ENCODE results near the gene THSD8.

THSD8 gene

GRCh38 chr19:12764698-12765097, 37.2 kb upstream of the THSD8 start:
- H3K4me3 ChIP-seq (replicated peaks; ENCODE audit: low read depth, low read length), result no peak overlapping the region
- no peak for TF ChIP-seq CTCF (IDR thresholded peaks at IDR 0.05; ENCODE audit: low read length, missing control alignments)
- no peak for DNase-seq (ENCODE audit: low read depth)

- TF ChIP-seq CTCF (IDR thresholded peaks at IDR 0.05; ENCODE audit: low read length, missing control alignments), result peak; percentile 69
- H3K4me3 ChIP-seq (replicated peaks; ENCODE audit: low read depth, low read length), result peak overlapping the region; percentile 60
- DNase-seq (ENCODE audit: low read depth), result peak; percentile 81
Measured at GRCh38 chr19:12766051-12766521, 35.8 kb upstream of the THSD8 start.

- DNase-seq (ENCODE audit: low read depth), result no peak
- no peak overlapping the region for H3K4me3 ChIP-seq (replicated peaks; ENCODE audit: low read depth, low read length)
- TF ChIP-seq CTCF (IDR thresholded peaks at IDR 0.05; ENCODE audit: low read length, missing control alignments), result no peak
Measured at GRCh38 chr19:12767150-12767549, 34.7 kb upstream of the THSD8 start.

- no peak for DNase-seq (ENCODE audit: low read depth)
- no peak for TF ChIP-seq CTCF (IDR thresholded peaks at IDR 0.05; ENCODE audit: low read length, missing control alignments)
- no peak overlapping the region for H3K4me3 ChIP-seq (replicated peaks; ENCODE audit: low read depth, low read length)
Measured at GRCh38 chr19:12767666-12768065, 34.2 kb upstream of the THSD8 start.

GRCh38 chr19:12769689-12770088, 32.2 kb upstream of the THSD8 start:
- H3K4me3 ChIP-seq (replicated peaks; ENCODE audit: low read depth, low read length), result no peak overlapping the region
- TF ChIP-seq CTCF (IDR thresholded peaks at IDR 0.05; ENCODE audit: low read length, missing control alignments), result no peak
- no peak for DNase-seq (ENCODE audit: low read depth)

GRCh38 chr19:12770922-12771321, 30.9 kb upstream of the THSD8 start:
- DNase-seq (ENCODE audit: low read depth), result no peak
- TF ChIP-seq CTCF (IDR thresholded peaks at IDR 0.05; ENCODE audit: low read length, missing control alignments), result no peak
- no peak overlapping the region for H3K4me3 ChIP-seq (replicated peaks; ENCODE audit: low read depth, low read length)

- DNase-seq (ENCODE audit: low read depth), result no peak
- no peak for TF ChIP-seq CTCF (IDR thresholded peaks at IDR 0.05; ENCODE audit: low read length, missing control alignments)
- no peak overlapping the region for H3K4me3 ChIP-seq (replicated peaks; ENCODE audit: low read depth, low read length)
Measured at GRCh38 chr19:12772323-12772722, 29.5 kb upstream of the THSD8 start.
